ENCODE results near the gene SKIL.

SKIL gene

DNA sequence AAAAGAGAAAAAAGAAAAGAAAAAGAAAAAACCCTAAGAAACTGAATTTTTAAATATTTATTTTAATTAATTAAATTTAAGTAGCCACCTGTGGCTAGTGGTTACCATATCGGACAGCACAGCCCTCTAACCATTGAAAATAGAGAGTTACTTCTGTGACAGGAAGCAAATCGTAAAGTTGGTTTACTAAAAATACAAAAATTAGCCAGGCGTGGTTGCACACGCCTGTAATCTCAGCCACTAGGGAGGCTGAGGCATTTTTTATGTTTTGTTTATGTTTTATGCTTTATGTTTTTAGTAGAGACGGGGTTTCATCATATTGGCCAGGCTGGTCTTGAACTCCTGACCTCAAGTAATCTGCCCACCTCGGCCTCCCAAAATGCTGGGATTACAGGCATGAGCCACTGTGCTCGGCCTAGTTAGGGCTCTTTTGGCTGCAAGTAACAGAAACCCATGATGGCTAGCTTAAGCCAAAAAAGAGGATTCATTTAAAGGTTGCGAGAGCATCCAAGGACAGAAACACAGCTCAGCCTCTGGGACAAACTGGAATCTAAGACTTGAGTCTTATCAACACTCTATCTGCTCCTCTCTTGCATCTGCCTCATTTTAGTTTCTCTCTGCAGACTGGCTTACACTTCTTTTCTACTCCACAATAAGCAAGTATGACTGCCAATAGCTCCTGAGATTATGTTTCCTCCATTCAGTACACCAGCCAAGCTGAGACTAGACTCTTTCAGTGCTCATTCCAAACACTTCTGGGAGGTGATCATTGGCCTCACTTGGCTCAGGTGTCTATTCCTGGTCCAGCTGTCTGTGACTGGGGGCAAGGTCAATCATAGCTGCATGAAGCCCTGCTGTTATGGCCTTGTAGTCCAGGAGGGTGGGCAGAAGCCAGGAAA, 6.8 kb upstream of the SKIL start:
- DNase-seq: no peak

DNA sequence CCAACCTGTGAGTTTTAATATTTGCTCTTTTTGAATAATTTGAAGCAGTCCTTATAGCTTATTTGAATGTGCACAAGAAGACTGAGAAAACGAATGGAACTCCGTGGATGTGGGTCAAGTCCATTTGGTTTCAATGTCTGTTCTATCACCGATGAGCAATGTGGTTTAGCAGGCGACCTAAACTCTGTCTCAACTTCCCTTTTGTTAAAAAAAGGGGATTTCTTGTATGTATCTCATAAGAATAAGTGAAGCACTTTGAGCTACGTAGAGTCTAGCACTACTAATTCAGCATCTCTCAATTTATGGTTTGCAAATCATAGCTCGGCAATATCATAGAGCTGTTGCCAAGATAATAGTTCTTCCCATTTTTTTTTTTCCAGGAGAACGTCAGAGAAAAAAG, 4.6 kb upstream of the SKIL start:
- no peak for DNase-seq

DNA sequence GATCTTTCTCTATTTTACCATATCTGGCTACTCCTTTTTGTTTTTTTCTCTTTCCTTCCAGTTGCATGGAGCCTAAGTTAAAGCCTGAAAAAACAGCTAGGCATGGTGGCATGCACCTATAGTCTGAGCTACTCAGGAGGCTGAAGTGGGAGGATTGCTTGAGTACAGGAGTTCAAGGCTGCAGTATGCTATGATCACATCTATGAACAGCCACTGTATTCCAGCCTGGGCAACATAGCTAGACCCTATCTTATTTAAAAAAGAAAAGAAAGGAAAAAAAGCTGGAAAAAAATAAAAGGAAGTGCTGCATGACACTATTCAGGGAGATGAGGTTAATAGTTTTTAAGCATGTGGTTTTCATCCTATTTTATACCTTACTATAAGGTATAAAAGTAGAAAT, 4.0 kb upstream of the SKIL start:
- no peak for DNase-seq

DNA sequence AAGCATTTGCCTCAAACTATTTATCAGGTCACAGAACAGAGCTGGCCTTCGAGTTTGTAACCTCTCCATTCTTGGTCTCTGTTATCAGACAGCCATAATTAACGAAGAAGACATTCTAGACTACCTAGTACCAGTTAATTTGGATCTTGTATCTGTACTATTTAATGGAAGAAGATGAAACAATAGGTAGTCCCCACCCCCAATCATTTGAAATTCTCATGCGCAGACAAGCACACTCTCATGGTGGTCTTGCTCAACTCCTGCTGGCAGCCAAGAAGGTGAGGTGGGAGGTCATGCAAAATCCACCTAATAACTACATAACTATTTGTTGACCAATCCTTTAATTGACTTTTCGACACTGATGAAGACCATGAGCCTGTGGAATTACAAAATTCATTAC, 2.8 kb upstream of the SKIL start:
- no peak for DNase-seq

GRCh38 chr3:170355738-170356595, 1.5 kb upstream of the SKIL start:
- peak; percentile 61 for DNase-seq

- DNase-seq: peak; percentile 98
Observed at GRCh38 chr3:170356596-170357175, 829 bp upstream of the SKIL start.

DNA sequence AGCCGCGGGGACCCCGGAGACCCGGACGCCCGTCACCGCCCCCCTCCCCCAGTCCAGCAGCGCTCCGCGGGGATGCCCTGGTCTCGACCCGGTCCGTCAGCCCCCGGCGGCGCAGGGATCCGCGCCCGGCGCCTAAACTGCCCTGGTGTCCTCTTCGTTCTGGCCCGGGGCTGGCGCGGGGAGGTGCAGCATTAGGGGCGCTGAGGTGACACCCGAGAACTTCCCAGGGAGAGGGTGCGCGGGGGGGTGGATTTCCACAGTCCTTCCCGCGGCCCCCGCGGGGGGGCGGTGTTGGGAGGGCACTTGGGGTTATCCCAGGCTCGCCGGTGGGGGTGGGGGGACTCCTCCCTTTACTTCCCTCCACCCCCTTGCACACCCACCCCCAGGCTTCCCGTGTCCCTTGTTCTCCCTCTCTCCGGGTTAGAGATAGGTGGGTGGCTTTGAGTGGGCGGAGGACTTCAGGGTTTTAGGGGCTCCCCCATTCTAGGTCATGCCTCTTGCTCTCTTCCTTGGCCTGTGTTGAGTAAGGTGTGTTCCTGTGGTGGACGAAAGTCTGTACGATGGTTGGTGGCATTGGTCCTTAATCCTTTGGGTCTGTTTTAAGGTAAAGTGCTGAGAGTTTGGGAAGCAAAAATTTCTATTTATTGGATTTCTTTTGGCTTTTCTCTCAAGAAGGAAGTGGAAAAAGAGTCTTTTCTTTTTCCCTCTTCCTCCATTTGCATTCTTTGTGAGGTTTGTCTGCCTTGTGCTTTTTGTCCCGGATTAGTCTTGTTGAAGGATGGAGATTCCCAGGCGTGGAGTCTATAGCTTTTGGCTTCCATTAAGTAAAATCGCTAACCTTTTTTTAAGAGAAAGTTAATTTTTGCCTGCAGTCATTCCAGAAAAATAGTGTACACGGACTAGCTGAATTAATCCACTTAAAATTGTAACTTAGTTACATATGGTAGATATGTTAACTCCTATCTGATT, 811 bp downstream of the SKIL start:
- DNase-seq: peak; percentile 89

DNA sequence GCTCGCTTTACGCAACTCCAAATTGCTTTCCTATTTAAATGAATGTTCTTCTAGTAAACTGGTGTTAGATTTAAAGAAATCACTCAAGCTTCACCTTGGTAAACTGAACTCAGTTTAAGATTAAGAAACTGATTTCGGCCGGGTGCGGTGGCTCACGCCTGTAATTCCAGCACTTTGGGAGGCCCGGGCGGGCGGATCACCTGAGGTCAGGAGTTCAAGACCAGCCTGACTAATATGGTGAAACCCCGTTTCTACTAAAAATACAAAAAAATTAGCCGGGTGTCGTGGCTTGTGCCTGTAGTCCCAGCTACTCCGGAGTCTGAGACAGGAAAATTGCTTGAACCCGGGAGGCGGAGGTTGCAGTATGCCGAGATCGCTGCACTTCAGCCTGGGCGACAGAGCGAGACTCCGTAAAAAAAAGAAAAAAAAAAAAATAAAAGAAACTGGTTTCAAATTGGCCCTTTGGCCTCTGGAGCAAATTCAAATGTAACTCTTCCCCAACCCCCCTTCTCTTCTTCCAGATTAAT, 1.7 kb downstream of the SKIL start:
- DNase-seq: no peak

DNA sequence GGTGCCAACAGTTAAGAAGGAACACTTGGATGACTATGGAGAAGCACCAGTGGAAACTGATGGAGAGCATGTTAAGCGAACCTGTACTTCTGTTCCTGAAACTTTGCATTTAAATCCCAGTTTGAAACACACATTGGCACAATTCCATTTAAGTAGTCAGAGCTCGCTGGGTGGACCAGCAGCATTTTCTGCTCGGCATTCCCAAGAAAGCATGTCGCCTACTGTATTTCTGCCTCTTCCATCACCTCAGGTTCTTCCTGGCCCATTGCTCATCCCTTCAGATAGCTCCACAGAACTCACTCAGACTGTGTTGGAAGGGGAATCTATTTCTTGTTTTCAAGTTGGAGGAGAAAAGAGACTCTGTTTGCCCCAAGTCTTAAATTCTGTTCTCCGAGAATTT, 3.0 kb downstream of the SKIL start:
- no peak for DNase-seq

- no peak for DNase-seq
Observed at GRCh38 chr3:170360916-170361315, 3.4 kb downstream of the SKIL start.

DNA sequence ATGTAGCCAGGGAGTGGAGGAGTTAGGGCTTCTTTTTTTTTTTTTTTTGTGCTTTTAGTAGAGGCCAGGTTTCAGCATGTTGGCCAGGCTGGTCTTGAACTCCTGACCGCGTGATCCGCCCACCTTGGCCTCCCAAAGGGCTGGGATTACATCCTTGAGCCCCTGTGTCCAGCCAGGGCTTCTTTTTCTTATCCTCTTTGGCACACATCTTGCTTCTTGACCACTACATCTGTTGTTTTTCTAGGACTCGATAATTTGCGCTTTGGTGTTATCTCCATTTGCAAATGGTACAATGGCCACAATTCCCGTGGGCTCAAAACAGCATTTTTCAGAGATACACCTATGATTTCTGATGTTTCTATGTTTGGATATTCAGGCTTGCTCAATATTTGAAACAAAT, 4.2 kb downstream of the SKIL start:
- DNase-seq: no peak

DNA sequence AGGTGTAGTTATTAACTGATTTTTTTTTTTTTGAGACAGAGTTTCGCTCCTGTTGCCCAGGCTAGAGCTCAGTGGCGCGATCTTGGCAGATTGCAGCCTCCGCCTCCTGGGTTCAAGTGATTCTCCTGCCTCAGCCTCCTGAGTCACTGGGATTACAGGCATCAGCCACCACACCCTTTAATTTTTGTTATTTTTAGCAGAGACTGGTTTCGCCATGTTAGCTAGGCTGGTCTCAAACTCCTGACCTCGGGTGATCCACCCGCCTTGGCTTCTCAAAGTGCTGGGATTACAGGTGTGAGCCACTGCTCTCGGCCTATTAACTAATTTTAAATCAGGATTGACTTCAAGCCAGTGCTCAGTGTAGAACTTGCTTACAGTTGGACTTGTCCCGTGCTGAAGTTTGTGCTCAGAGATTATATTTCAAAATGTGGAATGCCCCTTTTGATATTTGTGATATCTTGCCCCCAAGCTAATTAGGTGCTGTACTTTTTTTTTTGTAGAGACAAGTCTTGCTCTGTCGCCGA, 6.0 kb downstream of the SKIL start:
- no peak for DNase-seq

DNA sequence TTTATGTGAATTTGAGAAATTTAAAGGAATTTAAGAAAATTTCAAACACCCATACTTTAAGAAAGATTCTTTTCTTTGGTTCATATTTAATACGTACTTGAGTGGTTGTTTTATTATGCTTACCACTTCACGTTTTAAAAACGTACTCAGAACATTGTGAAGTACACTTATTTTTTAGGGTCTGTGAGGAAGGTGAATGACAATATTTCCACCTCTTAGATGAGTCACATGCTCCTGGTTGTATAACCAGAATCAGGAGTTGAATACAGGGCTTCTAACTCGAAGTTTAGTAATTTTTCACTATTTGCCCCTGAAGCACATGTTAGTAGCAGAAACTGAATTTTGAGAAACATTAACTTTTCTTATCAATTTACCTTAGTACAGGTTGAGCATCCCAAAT, 7.5 kb downstream of the SKIL start:
- no peak for DNase-seq

DNA sequence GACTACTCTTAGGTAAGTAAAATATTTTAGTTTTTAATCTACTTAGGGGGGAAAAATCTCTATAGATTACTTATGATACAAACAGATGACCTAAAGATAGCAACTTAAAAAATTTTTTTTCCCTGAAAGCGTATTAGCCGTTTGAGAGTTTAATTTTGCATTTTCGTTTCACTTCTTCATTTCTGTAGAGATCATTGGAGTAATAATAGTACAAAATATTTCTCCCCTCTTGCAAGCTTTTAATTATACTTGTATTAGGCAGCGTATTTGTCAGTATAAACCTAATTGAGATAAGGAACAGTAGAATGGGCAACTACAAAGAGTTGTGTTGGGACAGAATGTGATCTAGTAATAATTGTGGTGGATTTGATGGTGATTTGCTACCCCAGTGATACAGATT, 10.3 kb downstream of the SKIL start:
- DNase-seq: no peak

GRCh38 chr3:170368921-170369320, 11.4 kb downstream of the SKIL start:
- DNase-seq: no peak

DNA sequence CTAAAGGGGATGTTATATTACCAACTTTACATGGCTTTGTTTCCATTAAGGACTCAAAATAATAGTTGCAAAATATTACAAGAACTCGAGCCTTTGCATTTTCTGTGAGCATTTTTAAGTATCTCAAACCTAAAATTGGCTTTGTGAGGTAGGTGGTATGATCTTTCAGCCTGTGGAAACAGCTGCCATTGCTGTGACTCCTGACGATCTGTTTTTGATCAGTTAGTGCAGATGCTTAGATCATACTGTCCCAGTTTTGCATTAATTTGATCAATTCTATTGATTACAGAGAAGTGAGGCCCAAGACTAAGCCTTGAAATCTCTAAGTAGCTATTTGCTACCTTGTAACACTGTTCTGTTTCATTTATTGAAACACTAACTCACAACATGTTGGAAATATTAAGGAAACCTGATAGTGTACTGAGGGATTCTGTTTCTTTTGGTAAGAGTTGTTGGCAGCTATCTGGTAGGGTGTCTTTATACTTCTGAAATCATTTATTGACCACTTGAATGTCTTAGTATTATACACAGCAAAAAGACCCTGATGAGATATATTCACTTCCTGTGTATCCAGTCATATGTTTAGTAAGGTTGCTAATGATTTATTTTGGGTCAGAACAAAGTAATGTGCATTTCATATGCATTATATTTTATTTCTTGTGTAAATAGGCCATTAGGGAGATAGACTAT, 14.8 kb downstream of the SKIL start:
- DNase-seq: no peak

DNA sequence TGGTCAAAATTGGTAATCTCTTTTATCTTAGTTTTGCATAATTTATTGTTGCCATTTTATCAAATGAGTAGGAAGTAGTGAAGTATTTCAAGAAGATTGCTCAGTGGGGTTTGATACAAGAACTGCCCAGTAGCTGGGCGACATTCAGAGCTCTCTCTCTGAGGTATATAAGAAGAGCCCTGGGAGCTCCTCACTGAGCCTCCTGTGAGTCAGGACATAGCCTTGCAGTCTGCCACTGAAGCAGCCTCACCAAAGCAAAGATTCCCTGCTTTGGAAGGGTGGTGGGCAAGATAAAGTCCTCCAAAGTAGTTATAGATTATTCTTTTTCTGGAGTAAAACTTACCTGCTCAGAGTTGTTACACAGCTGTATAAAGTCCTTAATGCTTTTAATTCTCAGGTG, 26.1 kb downstream of the SKIL start:
- DNase-seq: no peak

- DNase-seq: no peak
Observed at GRCh38 chr3:170386468-170386867, 29.0 kb downstream of the SKIL start.

GRCh38 chr3:170387950-170388349, 30.4 kb downstream of the SKIL start:
- no peak for DNase-seq

DNA sequence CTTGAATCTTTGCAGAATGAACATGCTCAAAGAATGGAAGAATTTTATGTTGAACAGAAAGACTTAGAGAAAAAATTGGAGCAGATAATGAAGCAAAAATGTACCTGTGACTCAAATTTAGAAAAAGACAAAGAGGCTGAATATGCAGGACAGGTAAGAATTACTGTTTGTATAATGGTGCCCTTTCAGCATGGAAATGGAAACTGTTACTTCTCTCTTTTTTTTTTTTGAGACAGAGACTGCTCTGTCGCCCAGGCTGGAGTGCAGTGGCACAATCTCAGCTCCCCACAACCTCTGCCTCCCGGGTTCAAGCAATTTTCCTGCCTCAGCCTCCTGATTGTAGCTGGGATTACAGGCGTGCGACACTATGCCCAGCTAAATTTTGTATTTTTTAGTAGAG, 33.6 kb downstream of the SKIL start:
- DNase-seq: no peak

DNA sequence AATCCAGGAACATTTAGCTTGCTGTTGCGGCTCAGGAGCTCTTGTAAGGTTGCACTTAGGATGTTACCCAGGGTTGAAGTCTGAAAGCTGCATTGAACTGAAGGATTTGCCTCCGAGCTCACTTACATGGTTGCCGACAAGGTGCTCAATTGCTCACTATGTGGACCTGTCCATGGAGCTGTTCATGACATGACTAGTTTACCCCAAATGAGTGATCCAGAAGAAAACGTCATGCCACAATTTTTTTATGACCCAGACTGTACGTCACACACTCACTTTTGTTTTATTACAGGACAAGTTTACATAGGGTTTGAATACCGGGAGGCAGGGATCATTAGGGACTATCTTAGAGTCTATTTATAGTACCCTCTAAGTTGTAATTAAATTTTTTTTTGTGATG, 40.2 kb downstream of the SKIL start:
- DNase-seq: no peak

Measured in islet precursor cell (in vitro differentiated cells).